Testis (tissue), 3 donors: Measurements from ENCODE around the gene AGAP2. TPM values are rescaled to one million over a fixed set of nuclear protein-coding genes. Genes with fewer than 3 reads are reported as not detected.
"Not testable (repeated sequence)": the region's sequence is repeated elsewhere in the genome, so short reads cannot be mapped to it uniquely, and the experiment has no call there.

Experiments used
- DNase-seq: peaks from one replicate; pipeline ENCODE4 v3.0.0-alpha.2; 2019
- H3K27ac ChIP-seq, 2 donors: fragments of 200-600 bp; sonication (generic); one replicate each; pipeline ENCODE4 v1.5.1; 2019
- H3K27me3 ChIP-seq: fragments of 200-600 bp; sonication (generic); one replicate; pipeline ENCODE4 v1.5.1; 2019
- H3K36me3 ChIP-seq: fragments of 200-600 bp; sonication (generic); one replicate; pipeline ENCODE4 v1.5.1; 2017; ENCODE audit warnings: low read depth; ENCODE audit errors: missing control alignments
- H3K4me1 ChIP-seq: fragments of 200-600 bp; sonication (generic); one replicate; pipeline ENCODE4 v1.5.1; 2019
- H3K4me3 ChIP-seq, 2 donors: fragments of 200-600 bp; sonication (generic); one replicate each; pipeline ENCODE4 v1.5.1; 2017 to 2019
- H3K9me3 ChIP-seq: fragments of 200-600 bp; sonication (generic); one replicate; pipeline ENCODE4 v1.5.1; 2017
- CTCF ChIP-seq, 3 experiments: fragments of 450-650 bp in 2 of 3; fragments of 200-600 bp in 1 of 3; sonication (generic) in 1 of 3; IDR thresholded peaks; one replicate each; pipeline ENCODE4 v1.5.1; 2016 to 2019; ENCODE audit warnings: antibody characterized with exemption in 3 of 3, mild to moderate bottlenecking in 2 of 3, moderate library complexity in 1 of 3
- POLR2A ChIP-seq: fragments of 450-650 bp; IDR thresholded peaks from one replicate; pipeline ENCODE4 v1.6.1; 2017; ENCODE audit warnings: antibody characterized with exemption, mild to moderate bottlenecking, moderate library complexity
- WGBS, 2 donors: methylation state at CpG; one replicate each; pipeline ENCODE4 v1.1.5; 2018; 5-methylcytosine and 5-hydroxymethylcytosine counted together
- intact Hi-C: fragments of 100-400 bp; cut with DNase I; formaldehyde crosslinking; loops from one replicate; pipeline ENCODE4 v1.15.1; 2023; ENCODE audit warnings: low total_unique reads
- polyA plus RNA-seq: library from polyadenylated mRNA; stranded (reverse); fragments of 350-450 nt; fragmentation: Illumina TruSeq; extraction: RNeasy Lipid Tissue Mini Kit (QIAGEN cat#74804); gene quantifications from one replicate; pipeline ENCODE4 v1.2.3, GENCODE V29; 2014; ENCODE audit warnings: low read depth, low replicate concordance; ENCODE audit not compliant: insufficient read depth
- total RNA-seq, 2 donors: library from RNA; depleted of rRNA; stranded (reverse); fragments of >200 nt; gene quantifications; one replicate each; pipeline ENCODE4 v1.2.3, GENCODE V29; 2016

Gene AGAP2
- total and polyA plus RNA-seq, 3 donors from 2014 or later = 1.9 to 3.2 (median 2.7) TPM

- no peaks in the 10 kb centered on the region for H3K9me3 ChIP-seq
- H3K4me1 ChIP-seq = peaks cover 9% of the 10 kb centered on the region
- DNase-seq = no peak
- no peaks in the 10 kb centered on the region for H3K36me3 ChIP-seq
- H3K27ac ChIP-seq = no peak overlapping the region
- intact Hi-C loops = no loop called here
- TF ChIP-seq POLR2A = no peak
- no peak for TF ChIP-seq CTCF (IDR thresholded peaks at IDR 0.05)
- no peaks in the 10 kb centered on the region for H3K27me3 ChIP-seq
- H3K4me3 ChIP-seq = no peak overlapping the region
- 82 to 87% methylated on average over 9 to 12 of the region's 12 CpGs for WGBS, 2 donors
Observed at GRCh38 chr12:57724003-57724935, 14.3 kb downstream of the AGAP2 start.

GRCh38 chr12:57723630-57723962 lies 14.9 kb downstream of the AGAP2 start:
- H3K36me3 ChIP-seq = no peaks in the 10 kb centered on the region
- intact Hi-C loops = no loop called here

GRCh38 chr12:57722716-57723629 lies 15.6 kb downstream of the AGAP2 start:
- H3K36me3 ChIP-seq = no peaks in the 10 kb centered on the region
- H3K27ac ChIP-seq = no peak overlapping the region
- 65 to 70% methylated on average over 11 of the region's 11 CpGs for WGBS, 2 donors
- intact Hi-C loops = no loop called here
- H3K27me3 ChIP-seq = no peaks in the 10 kb centered on the region
- no peak for TF ChIP-seq CTCF (IDR thresholded peaks at IDR 0.05)
- no peak for TF ChIP-seq POLR2A
- H3K9me3 ChIP-seq = no peaks in the 10 kb centered on the region
- H3K4me1 ChIP-seq = peaks cover 9% of the 10 kb centered on the region
- DNase-seq = no peak
- no peak overlapping the region for H3K4me3 ChIP-seq

More at GRCh38 chr12:57723630-57723962, 14.9 kb downstream of the AGAP2 start:
- TF ChIP-seq POLR2A (no peak), CTCF (IDR thresholded peaks at IDR 0.05) (no peak)
- DNase-seq = no peak
- Histone ChIP-seq H3K27ac (no peak overlapping the region), H3K9me3 (no peaks in the 10 kb centered on the region), H3K4me3 (no peak overlapping the region), H3K27me3 (no peaks in the 10 kb centered on the region), H3K4me1 (peaks cover 9% of the 10 kb centered on the region)
- WGBS, 2 donors = 70 to 71% methylated on average over 2 of the region's 2 CpGs

GRCh38 chr12:57721846-57722608 lies 16.5 kb downstream of the AGAP2 start:
- 93 to 95% methylated on average over 16 of the region's 16 CpGs for WGBS, 2 donors
- H3K4me1 ChIP-seq, H3K9me3 ChIP-seq, H3K27me3 ChIP-seq, DNase-seq, H3K27ac ChIP-seq, H3K36me3 ChIP-seq, intact Hi-C loops, H3K4me3 ChIP-seq: not testable (repeated sequence)
